Liver (tissue), 9 donors: ENCODE results near the gene SMIM23. TPM values are rescaled to one million over a fixed set of nuclear protein-coding genes. Genes with fewer than 3 reads are reported as not detected.
"Not testable (repeated sequence)": the region's sequence is repeated elsewhere in the genome, so short reads cannot be mapped to it uniquely, and the experiment has no call there.

Source experiments
- DNase-seq: peaks from one replicate; pipeline ENCODE4 v3.0.0-alpha.2; 2017; ENCODE audit warnings: low spot score
- H3K27ac ChIP-seq, 2 donors: one replicate each; pipeline ENCODE4 v1.7.0; 2013; ENCODE audit warnings: inconsistent platforms in 2 of 2, low read length in 2 of 2, control low read depth in 1 of 2, low read depth in 1 of 2, mild to moderate bottlenecking in 1 of 2
- H3K27me3 ChIP-seq, 4 donors: one replicate each; pipeline versions ENCODE4 v1.6.1 to v1.7.0; 2013; ENCODE audit warnings: low read length in 3 of 4, inconsistent platforms in 1 of 4, mild to moderate bottlenecking in 1 of 4, moderate library complexity in 1 of 4; ENCODE audit not compliant: control insufficient read depth in 4 of 4, insufficient read depth in 4 of 4
- H3K36me3 ChIP-seq, 4 donors: one replicate each; pipeline versions ENCODE4 v1.6.1 to v1.7.0; 2013; ENCODE audit warnings: low read length in 3 of 4, mild to moderate bottlenecking in 3 of 4, low read depth in 1 of 4, moderate library complexity in 1 of 4; ENCODE audit not compliant: control insufficient read depth in 4 of 4, insufficient read depth in 3 of 4
- H3K4me1 ChIP-seq, 4 donors: one replicate each; pipeline versions ENCODE4 v1.6.1 to v1.7.0; 2013; ENCODE audit warnings: low read length in 3 of 4, mild to moderate bottlenecking in 3 of 4, moderate library complexity in 1 of 4; ENCODE audit not compliant: control insufficient read depth in 4 of 4, insufficient read depth in 4 of 4
- H3K4me3 ChIP-seq, 3 donors: one replicate each; pipeline versions ENCODE4 v1.6.1 to v1.7.0; 2013; ENCODE audit warnings: low read length in 3 of 3, control low read depth in 1 of 3, low read depth in 1 of 3, mild to moderate bottlenecking in 1 of 3
- H3K9ac ChIP-seq, 2 donors: one replicate each; pipeline ENCODE4 v1.7.0; 2013; ENCODE audit warnings: low read length in 2 of 2, mild to moderate bottlenecking in 2 of 2, moderate library complexity in 2 of 2, control low read depth in 1 of 2, low read depth in 1 of 2
- H3K9me3 ChIP-seq, 4 donors: one replicate each; pipeline versions ENCODE4 v1.6.1 to v1.7.0; 2013; ENCODE audit warnings: low read length in 3 of 4; ENCODE audit not compliant: control insufficient read depth in 4 of 4
- CTCF ChIP-seq: fragments of 150-350 bp; IDR thresholded peaks from 2 replicates; pipeline ENCODE4 v1.5.1; 2017; ENCODE audit warnings: improper control_type of control experiment, low read depth, low read length; ENCODE audit not compliant: missing input control
- EGR1 ChIP-seq, 2 donors: IDR thresholded peaks; 2 replicates each; pipeline ENCODE4 v1.6.1; 2016 to 2018; ENCODE audit warnings: antibody characterized with exemption in 2 of 2, low read depth in 2 of 2
- FOXA1 ChIP-seq: IDR thresholded peaks from 2 replicates; pipeline ENCODE4 v1.6.1; 2016; ENCODE audit warnings: antibody characterized with exemption
- FOXA2 ChIP-seq: IDR thresholded peaks from 2 replicates; pipeline ENCODE4 v1.6.1; 2016; ENCODE audit warnings: antibody characterized with exemption
- GABPA ChIP-seq, 2 donors: IDR thresholded peaks in 1 of 2; conservative IDR thresholded peaks in 1 of 2; 2 replicates each; pipeline ENCODE4 v1.6.1; 2016; ENCODE audit warnings: antibody characterized with exemption in 2 of 2, mild to moderate bottlenecking in 1 of 2, moderate library complexity in 1 of 2
- HNF4A ChIP-seq, 2 donors: conservative IDR thresholded peaks; 2 replicates each; pipeline ENCODE4 v1.6.1; 2016; ENCODE audit warnings: antibody characterized with exemption in 2 of 2, mild to moderate bottlenecking in 2 of 2
- HNF4G ChIP-seq: IDR thresholded peaks from 2 replicates; pipeline ENCODE4 v1.6.1; 2016; ENCODE audit warnings: antibody characterized with exemption
- JUND ChIP-seq, 2 donors: IDR thresholded peaks; 2 replicates each; pipeline ENCODE4 v1.6.1; 2016; ENCODE audit warnings: antibody characterized with exemption in 2 of 2
- NR2F2 ChIP-seq: IDR thresholded peaks from 2 replicates; pipeline ENCODE4 v1.6.1; 2016; ENCODE audit warnings: antibody characterized with exemption
- RAD21 ChIP-seq, 2 donors: IDR thresholded peaks; 2 replicates each; pipeline ENCODE4 v1.6.1; 2016; ENCODE audit warnings: antibody characterized with exemption in 2 of 2, mild to moderate bottlenecking in 2 of 2
- RXRA ChIP-seq, 2 donors: IDR thresholded peaks; 2 replicates each; pipeline ENCODE4 v1.6.1; 2017 to 2018; ENCODE audit warnings: antibody characterized with exemption in 2 of 2, mild to moderate bottlenecking in 1 of 2
- SP1 ChIP-seq: IDR thresholded peaks from 2 replicates; pipeline ENCODE4 v1.6.1; 2018; ENCODE audit warnings: antibody characterized with exemption, mild to moderate bottlenecking
- TAF1 ChIP-seq: conservative IDR thresholded peaks from 2 replicates; pipeline ENCODE4 v1.6.1; 2016; ENCODE audit warnings: antibody characterized with exemption, mild to moderate bottlenecking
- YY1 ChIP-seq: IDR thresholded peaks from 2 replicates; pipeline ENCODE4 v1.6.1; 2016; ENCODE audit warnings: antibody characterized with exemption, mild to moderate bottlenecking
- ZBTB33 ChIP-seq: IDR thresholded peaks from 2 replicates; pipeline ENCODE4 v1.6.1; 2016; ENCODE audit warnings: antibody characterized with exemption
- WGBS: extraction: QIAGEN DNeasy Blood & Tissue Kit; methylation state at CpG from one replicate; pipeline ENCODE4 v1.1.7; 2013; 5-methylcytosine and 5-hydroxymethylcytosine counted together
- polyA plus RNA-seq, 2 donors: library from polyadenylated mRNA; stranded (reverse) in 1 of 2; unstranded in 1 of 2; fragments of 200-250 nt in 1 of 2; fragments of >200 nt in 1 of 2; fragmentation: Nextera tagmentation in 1 of 2; extraction: Ambion mirVana in 1 of 2; gene quantifications; one replicate each; pipeline versions ENCODE4 v1.2.1 to v1.2.3, GENCODE V29; 2013 to 2015
- total RNA-seq, 2 donors: library from RNA; depleted of rRNA; stranded (reverse); fragments of >200 nt; gene quantifications; one replicate each; pipeline ENCODE4 v1.2.3, GENCODE V29; 2014
- TF ChIP-seq, protein P1 (sequence below): IDR thresholded peaks from 2 replicates; pipeline ENCODE4 v1.6.1; 2016; ENCODE audit warnings: antibody characterized with exemption, mild to moderate bottlenecking
- TF ChIP-seq, protein P2 (sequence below): IDR thresholded peaks from 2 replicates; pipeline ENCODE4 v1.6.1; 2016; ENCODE audit warnings: antibody characterized with exemption
- donor health status: healthy.
- donor health status: healthy.
- donor health status: healthy.
- donor health status: healthy.
- donor health status: healthy.

SMIM23 gene
- total and polyA plus RNA-seq, 4 donors = not detected

- TF ChIP-seq, protein P1, sequence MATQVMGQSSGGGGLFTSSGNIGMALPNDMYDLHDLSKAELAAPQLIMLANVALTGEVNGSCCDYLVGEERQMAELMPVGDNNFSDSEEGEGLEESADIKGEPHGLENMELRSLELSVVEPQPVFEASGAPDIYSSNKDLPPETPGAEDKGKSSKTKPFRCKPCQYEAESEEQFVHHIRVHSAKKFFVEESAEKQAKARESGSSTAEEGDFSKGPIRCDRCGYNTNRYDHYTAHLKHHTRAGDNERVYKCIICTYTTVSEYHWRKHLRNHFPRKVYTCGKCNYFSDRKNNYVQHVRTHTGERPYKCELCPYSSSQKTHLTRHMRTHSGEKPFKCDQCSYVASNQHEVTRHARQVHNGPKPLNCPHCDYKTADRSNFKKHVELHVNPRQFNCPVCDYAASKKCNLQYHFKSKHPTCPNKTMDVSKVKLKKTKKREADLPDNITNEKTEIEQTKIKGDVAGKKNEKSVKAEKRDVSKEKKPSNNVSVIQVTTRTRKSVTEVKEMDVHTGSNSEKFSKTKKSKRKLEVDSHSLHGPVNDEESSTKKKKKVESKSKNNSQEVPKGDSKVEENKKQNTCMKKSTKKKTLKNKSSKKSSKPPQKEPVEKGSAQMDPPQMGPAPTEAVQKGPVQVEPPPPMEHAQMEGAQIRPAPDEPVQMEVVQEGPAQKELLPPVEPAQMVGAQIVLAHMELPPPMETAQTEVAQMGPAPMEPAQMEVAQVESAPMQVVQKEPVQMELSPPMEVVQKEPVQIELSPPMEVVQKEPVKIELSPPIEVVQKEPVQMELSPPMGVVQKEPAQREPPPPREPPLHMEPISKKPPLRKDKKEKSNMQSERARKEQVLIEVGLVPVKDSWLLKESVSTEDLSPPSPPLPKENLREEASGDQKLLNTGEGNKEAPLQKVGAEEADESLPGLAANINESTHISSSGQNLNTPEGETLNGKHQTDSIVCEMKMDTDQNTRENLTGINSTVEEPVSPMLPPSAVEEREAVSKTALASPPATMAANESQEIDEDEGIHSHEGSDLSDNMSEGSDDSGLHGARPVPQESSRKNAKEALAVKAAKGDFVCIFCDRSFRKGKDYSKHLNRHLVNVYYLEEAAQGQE = no peak
Measured at GRCh38 chr5:171776770-171777759, 8.6 kb upstream of the SMIM23 start (continued).

DNA sequence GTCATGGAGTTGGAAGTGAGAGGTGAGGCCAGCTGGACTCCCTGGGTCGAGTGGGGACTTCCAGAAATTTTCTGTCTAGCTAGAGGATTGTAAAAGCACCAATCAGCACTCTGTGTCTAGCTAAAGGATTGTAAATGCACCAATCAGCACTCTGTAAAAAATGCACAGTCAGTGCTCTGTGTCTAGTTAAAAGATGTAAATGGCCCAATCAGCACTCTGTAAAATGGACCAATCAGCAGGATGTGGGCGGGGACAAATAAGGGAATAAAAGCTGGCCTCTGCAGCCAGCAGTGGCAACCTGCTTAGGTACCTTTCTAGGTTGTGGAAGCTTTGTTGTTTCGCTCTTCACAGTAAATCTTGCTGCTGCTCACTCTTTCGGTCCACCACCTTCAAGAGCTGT, 3.9 kb upstream of the SMIM23 start:
- not testable (repeated sequence) for H3K4me1 ChIP-seq, H3K4me3 ChIP-seq, H3K27ac ChIP-seq

DNA sequence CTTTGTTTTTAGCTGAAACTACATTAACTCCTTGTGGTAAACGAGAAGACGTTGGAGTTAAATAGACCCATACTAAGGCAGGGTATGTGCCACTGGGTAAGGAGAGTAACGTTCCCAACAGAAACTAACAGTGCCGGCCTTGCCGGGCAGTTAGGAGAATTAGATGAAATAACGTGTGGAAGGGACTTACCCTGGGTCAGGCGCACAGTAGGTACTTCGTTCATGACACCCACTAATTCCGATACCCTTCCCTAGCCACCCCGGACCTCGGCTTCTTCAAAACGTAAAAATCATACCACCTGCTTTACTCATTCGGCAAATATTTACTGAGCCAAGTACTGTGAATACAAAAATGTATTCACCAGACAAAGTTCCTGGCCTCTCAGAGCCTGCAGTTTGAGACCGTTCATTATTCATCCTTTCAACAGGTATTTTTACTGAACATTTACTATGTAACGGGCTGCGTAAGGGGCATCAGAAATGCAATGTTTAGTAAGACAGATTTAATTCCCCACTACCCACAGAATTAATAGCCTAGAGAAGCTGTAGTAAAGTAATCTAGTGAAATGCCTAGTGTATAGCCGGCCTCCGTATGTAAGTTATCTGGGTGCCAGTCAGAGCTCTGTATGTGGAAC, 3.2 kb upstream of the SMIM23 start:
- no peak overlapping the region for H3K9ac ChIP-seq
- H3K27me3 ChIP-seq = peaks cover 0 to 7% (median 0%) of the 10 kb centered on the region in 4 donors
- WGBS = 84% methylated on average over 18 of the region's 18 CpGs
- H3K27ac ChIP-seq = no peak overlapping the region
- H3K36me3 ChIP-seq = no peaks in the 10 kb centered on the region
- H3K9me3 ChIP-seq = peaks cover 0 to 3% (median under 1%) of the 10 kb centered on the region in 4 donors
- H3K4me1 ChIP-seq = no peaks in the 10 kb centered on the region
- H3K4me3 ChIP-seq = no peak overlapping the region
- no peak for DNase-seq
- no peak for TF ChIP-seq TAF1
- no peak for TF ChIP-seq RAD21 (IDR thresholded peaks at IDR 0.05)
- TF ChIP-seq JUND (IDR thresholded peaks at IDR 0.05) = no peak
- no peak for TF ChIP-seq HNF4G
- no peak for TF ChIP-seq FOXA1
- TF ChIP-seq YY1 = no peak
- TF ChIP-seq, protein P1 = no peak
- no peak for TF ChIP-seq HNF4A (conservative IDR thresholded peaks at IDR 0.05)
- no peak for TF ChIP-seq ZBTB33
- TF ChIP-seq, protein P2, sequence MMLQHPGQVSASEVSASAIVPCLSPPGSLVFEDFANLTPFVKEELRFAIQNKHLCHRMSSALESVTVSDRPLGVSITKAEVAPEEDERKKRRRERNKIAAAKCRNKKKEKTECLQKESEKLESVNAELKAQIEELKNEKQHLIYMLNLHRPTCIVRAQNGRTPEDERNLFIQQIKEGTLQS = no peak
- no peak for TF ChIP-seq GABPA (IDR thresholded peaks at IDR 0.05 in 1 of 2, conservative IDR thresholded peaks at IDR 0.05 in 1 of 2)
- TF ChIP-seq FOXA2 = no peak
- no peak for TF ChIP-seq SP1
- TF ChIP-seq CTCF = no peak
- TF ChIP-seq EGR1 (IDR thresholded peaks at IDR 0.05; ENCODE audit: low read depth in 2 of 2) = no peak
- no peak for TF ChIP-seq NR2F2
- no peak for TF ChIP-seq RXRA (IDR thresholded peaks at IDR 0.05)

More for the DNA sequence above, 3.9 kb upstream of the SMIM23 start:
- not testable (repeated sequence) for DNase-seq, H3K36me3 ChIP-seq, H3K9ac ChIP-seq, H3K27me3 ChIP-seq, H3K9me3 ChIP-seq
- 68% methylated on average over 4 of the region's 4 CpGs for WGBS
